HG03045 (cell line): Measurements from ENCODE around the gene SEC24B.
"Not testable (repeated sequence)": the region's sequence is repeated elsewhere in the genome, so short reads cannot be mapped to it uniquely, and the experiment has no call there.

Source experiments
- ATAC-seq: cut with Tn5 transposase; IDR thresholded peaks from one replicate; pipeline ENCODE4 v1.9.1; 2021; ENCODE audit warnings: mild to moderate bottlenecking, moderate library complexity; ENCODE audit not compliant: unreplicated experiment

Gene SEC24B

DNA sequence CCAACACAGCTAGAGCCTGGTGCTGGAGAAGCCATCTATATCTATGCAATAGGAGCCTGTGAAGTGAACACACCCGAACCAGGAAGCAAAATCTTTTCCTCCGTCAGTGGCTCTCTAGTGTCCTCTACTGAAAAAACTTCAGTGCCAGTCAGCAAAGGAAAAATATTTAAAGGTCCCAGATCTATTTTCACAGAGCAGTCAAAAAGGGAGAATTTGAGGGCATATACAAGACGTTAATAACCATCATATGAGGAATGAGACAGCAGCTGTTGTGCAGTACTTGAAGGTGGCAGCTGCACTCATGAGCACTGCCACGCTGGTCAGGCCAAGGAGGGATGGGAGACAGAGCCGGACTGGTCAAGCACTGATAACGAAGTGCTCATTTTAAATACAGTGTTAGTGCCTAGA lies 140.8 kb downstream of the SEC24B start:
- no peak for ATAC-seq

DNA sequence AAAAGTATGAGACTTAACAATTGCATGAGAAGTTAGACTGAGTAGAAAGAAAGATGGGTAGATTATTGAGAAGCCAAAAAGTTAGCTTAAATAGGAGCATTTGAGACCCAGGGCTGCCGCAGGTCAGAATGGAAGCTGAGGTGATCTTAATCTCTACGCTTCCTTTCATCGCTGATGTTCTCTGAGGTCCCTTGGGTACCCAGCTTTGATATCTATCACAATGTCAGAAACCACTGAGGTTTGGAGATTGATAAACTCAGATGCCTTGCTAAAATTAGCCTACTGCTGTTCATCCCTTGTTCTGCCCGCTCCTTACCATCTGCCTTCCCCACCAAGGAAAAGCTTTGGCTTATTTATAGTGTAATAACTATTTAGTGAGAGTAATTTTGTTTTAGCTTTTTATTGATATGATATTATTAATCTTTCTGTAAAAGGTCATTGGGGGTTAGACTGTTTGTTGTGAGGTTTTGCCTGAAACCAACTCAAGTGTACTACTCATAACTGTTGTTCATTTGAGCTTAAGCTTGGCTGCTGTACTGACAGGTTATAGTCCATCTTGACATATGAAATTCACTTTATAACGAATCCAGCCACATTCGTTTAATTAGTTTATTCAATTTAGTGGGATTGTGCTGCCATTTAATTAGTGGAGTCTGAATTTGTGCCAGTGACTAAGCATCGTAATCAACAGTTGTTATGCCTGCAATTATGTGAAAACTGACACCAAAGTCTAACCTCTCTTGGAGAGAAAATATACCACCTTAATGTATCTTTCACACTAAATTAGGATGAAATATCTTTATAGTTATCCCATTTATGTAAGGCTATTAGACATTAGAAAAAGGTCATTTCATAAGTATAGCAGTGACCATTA lies 141.6 kb downstream of the SEC24B start:
- ATAC-seq, result no peak

DNA sequence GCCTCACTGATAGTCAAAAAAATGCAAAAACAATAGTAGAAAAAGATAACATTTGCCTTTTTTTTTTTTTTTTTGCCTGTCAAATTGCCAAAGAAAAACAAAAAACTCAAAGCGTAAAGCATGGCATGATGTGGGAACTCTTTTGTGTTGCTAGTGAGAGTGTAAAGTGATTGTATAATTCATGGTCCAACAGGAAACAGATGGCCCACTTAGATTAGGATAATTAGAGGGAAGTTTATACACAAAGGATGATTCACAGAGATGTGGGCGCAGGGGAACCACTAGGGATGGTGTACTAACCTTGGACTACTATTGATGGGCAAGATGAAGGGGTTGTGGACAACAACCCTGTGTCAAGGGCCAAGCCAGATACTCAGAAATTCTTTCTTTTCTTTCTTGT lies 142.8 kb downstream of the SEC24B start:
- no peak for ATAC-seq

DNA sequence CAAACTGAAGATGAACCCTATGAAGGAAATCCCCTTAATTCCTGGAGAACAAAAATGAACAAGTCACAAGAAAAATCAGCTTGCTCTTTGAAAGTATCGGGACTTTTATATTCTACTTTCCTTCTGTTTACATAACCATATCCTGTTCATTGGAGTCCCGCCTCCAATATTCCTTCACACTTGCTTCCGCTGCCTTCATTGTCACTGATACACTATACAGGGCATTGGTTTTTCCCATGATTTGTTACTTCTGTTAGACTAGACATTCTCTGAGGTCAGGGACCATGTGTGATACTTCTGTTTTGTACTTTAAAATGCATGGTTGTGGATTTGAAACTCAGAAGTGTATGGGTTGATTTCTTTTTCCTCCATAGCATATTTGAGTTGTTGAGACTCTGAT lies 145.2 kb downstream of the SEC24B start:
- no peak for ATAC-seq

DNA sequence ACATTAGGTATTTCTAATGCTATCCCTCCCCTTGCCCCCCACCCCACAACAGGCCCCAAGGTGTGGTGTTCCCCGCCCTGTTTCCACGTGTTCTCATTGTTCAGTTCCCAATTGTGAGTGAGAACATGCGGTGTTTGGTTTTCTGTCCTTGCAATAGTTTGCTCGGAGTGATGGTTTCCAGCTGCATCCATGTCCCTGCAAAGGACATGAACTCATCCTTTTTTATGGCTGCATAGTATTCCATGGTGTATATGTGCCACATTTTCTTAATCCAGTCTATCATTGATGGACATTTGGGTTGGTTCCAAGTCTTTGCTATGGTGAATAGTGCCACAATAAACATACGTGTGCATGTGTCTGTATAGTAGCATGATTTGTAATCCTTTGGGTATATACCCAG lies 146.4 kb downstream of the SEC24B start:
- not testable (repeated sequence) for ATAC-seq

DNA sequence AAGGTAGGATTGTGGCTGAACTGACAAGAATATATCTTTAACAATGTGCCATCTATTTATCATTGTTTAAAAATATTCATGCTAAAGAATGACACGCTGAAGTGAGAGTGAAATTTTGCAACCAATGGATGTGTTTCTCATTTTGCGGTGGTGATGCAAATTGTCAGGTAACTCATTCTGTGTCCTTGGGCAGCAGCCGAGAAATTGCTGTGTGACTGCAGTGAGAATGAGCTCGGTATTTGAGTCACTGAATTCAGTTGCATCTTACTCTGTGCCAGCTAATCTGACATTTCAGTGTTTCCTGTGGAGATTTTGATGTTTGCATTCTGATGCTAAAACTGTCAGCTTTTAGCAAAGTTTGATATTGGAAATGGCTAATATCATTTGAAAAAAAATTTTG lies 154.6 kb downstream of the SEC24B start:
- peak; percentile 98 for ATAC-seq

DNA sequence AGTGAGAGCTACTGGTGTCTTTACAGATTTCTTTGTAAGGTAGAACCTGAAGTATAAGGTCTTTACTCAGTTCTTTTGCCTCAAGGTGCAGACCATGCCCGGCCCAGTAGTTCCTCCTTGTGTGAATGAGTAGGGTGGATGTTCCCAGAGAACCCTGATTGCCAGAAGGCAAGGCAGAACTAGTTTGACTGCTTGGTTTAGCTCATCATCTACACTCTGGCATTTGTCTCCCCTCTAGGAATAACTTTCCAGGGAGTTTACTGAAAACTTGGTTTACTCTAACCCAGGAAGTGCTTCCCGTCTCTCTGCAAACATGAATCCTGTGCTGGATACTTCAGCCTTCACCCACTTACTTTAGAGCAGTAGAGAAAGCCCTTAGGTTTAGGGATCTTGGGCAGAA lies 155.5 kb downstream of the SEC24B start:
- ATAC-seq, result no peak

DNA sequence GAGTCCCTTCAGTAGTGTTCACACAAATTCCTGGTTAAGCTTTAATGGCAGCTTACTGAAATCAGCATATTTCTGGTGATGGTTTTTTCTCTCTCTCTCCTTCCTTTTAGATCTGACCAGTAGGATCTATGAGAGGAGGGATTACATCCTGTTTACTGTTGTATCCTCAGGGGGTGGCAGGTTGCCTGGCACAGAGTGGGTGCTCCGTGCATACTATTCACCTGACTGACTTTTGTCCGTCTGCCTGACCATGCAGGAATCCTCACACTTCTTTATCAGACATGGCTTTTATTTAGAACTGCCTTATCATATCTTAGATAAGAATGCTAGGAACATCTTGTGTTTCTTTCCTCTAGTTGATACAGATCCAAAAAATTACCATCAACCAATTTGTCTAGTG lies 156.0 kb downstream of the SEC24B start:
- no peak for ATAC-seq
